SK-N-SH (cell line): ENCODE data around the gene CHST3. TPM values are rescaled to one million over a fixed set of nuclear protein-coding genes. Genes with fewer than 3 reads are reported as not detected.

Experiments
- CTCF ChIA-PET: fragments of 300-600, 350-600 bp; formaldehyde crosslinking; extraction: SDS; loops from one replicate; lab custom pipeline; 2021; lab: Yijun Ruan, JAX
- POLR2A ChIA-PET: fragments of 350-600 bp; sonication (Branson Sonifier 250); formaldehyde crosslinking; extraction: SDS; loops from one replicate; lab custom pipeline; 2020; ENCODE audit warnings: antibody characterized with exemption, inconsistent platforms; lab: Yijun Ruan, JAX
- DNase-seq: peaks from one replicate; pipeline ENCODE4 v3.0.0; 2012
- H2AFZ ChIP-seq: fragments of 200-600 bp; sonication (generic); 2 replicates; pipeline ENCODE4 v1.8.1; 2016; ENCODE audit warnings: antibody characterized with exemption, mild to moderate bottlenecking, low read depth
- H3F3A ChIP-seq: fragments of 200-600 bp; sonication (generic); replicated peaks from 2 replicates; pipeline ENCODE3; 2016; ENCODE audit warnings: antibody characterized with exemption, mild to moderate bottlenecking; ENCODE audit not compliant: insufficient read depth
- H3K27ac ChIP-seq, 2 experiments: fragments of 200-500 bp in 1 of 2; fragments of 200-600 bp in 1 of 2; sonication (Bioruptor generic) in 1 of 2; sonication (generic), shearing (Covaris generic) in 1 of 2; 2 replicates each; pipeline versions ENCODE4 v1.5.1 to v1.6.1; 2014 to 2016; ENCODE audit warnings: low read depth in 2 of 2, inconsistent platforms in 1 of 2, low read length in 1 of 2, mild to moderate bottlenecking in 1 of 2, mixed read lengths in 1 of 2
- H3K27me3 ChIP-seq: fragments of 200-600 bp; sonication (generic), shearing (Covaris generic); 2 replicates; pipeline ENCODE4 v1.6.1; 2016; ENCODE audit warnings: mixed run types; ENCODE audit not compliant: insufficient read depth
- H3K36me3 ChIP-seq, 2 experiments: fragments of 200-500 bp in 1 of 2; fragments of 200-600 bp in 1 of 2; sonication (Bioruptor generic) in 1 of 2; sonication (generic) in 1 of 2; replicated peaks in 1 of 2; 2 replicates each; pipeline versions ENCODE3 to v1.5.1; 2014 to 2016; ENCODE audit warnings: low read length in 1 of 2, mild to moderate bottlenecking in 1 of 2; ENCODE audit not compliant: insufficient read depth in 2 of 2, control insufficient read depth in 1 of 2
- H3K4me1 ChIP-seq, 2 experiments: fragments of 200-500 bp in 1 of 2; fragments of 200-600 bp in 1 of 2; sonication (Bioruptor generic) in 1 of 2; sonication (generic), shearing (Covaris generic) in 1 of 2; 2 replicates each; pipeline versions ENCODE4 v1.5.1 to v1.6.1; 2014 to 2016; ENCODE audit warnings: low read depth in 1 of 2, low read length in 1 of 2, mixed run types in 1 of 2; ENCODE audit not compliant: insufficient read depth in 2 of 2, control insufficient read depth in 1 of 2
- H3K4me2 ChIP-seq: fragments of 200-600 bp; sonication (generic), shearing (Covaris generic); 2 replicates; pipeline ENCODE4 v1.6.1; 2017; ENCODE audit warnings: mixed run types
- H3K4me3 ChIP-seq, 2 experiments: fragments of 200-500 bp in 1 of 2; fragments of 200-600 bp in 1 of 2; sonication (Bioruptor generic) in 1 of 2; sonication (generic), shearing (Covaris generic) in 1 of 2; 2 replicates each; pipeline versions ENCODE4 v1.5.1 to v1.8.1; 2014 to 2016; ENCODE audit warnings: low read depth in 2 of 2, inconsistent platforms in 1 of 2, low read length in 1 of 2, mild to moderate bottlenecking in 1 of 2, mixed read lengths in 1 of 2, moderate library complexity in 1 of 2
- H3K79me2 ChIP-seq: fragments of 200-600 bp; sonication (generic); 2 replicates; pipeline ENCODE4 v1.8.1; 2017; ENCODE audit warnings: mild to moderate bottlenecking; ENCODE audit not compliant: insufficient read depth
- H3K9ac ChIP-seq: fragments of 200-600 bp; sonication (generic); 2 replicates; pipeline ENCODE4 v1.6.1; 2017; ENCODE audit warnings: mixed run types
- H3K9me2 ChIP-seq: fragments of 200-600 bp; sonication (generic); 2 replicates; pipeline ENCODE4 v1.6.1; 2017; ENCODE audit warnings: mixed run types
- H3K9me3 ChIP-seq: fragments of 200-600 bp; sonication (generic); 2 replicates; pipeline ENCODE4 v1.6.1; 2017; ENCODE audit warnings: mixed run types, mild to moderate bottlenecking, moderate library complexity
- H4K20me1 ChIP-seq: fragments of 200-600 bp; sonication (generic); 2 replicates; pipeline ENCODE4 v1.6.1; 2017; ENCODE audit warnings: mild to moderate bottlenecking, mixed run types; ENCODE audit not compliant: insufficient read depth
- ELF1 ChIP-seq: IDR thresholded peaks from 2 replicates; pipeline ENCODE4 v1.4.0; 2012
- EZH2phosphoT487 ChIP-seq: fragments of 200-600 bp; sonication (generic); IDR thresholded peaks from 2 replicates; pipeline ENCODE4 v1.6.1; 2017; ENCODE audit warnings: low read depth, mixed run types, mild to moderate bottlenecking, antibody characterized with exemption, moderate library complexity, borderline replicate concordance
- FOXJ3 ChIP-seq: sonication (generic); formaldehyde crosslinking; IDR thresholded peaks from 2 replicates; pipeline ENCODE4 v1.5.1; 2020; ENCODE audit warnings: mild to moderate bottlenecking, missing genetic modification reagents
- GABPA ChIP-seq: IDR thresholded peaks from 2 replicates; pipeline ENCODE4 v1.4.0; 2012; ENCODE audit warnings: low read depth, mild to moderate bottlenecking
- GATA2 ChIP-seq: sonication (generic); formaldehyde crosslinking; IDR thresholded peaks from 2 replicates; pipeline ENCODE4 v1.5.0; 2020; ENCODE audit warnings: mild to moderate bottlenecking, missing genetic modification reagents
- MXI1 ChIP-seq: IDR thresholded peaks from 2 replicates; pipeline ENCODE4 v1.6.1; 2012; ENCODE audit warnings: mild to moderate bottlenecking, low read depth, low read length, improper control_type of control experiment
- NRF1 ChIP-seq: IDR thresholded peaks from 2 replicates; pipeline ENCODE4 v1.6.1; 2012; ENCODE audit warnings: low read depth, mild to moderate bottlenecking, low read length
- POLR2AphosphoS5 ChIP-seq: IDR thresholded peaks from 2 replicates; pipeline ENCODE4 v1.6.1; 2012; ENCODE audit warnings: low read depth, low read length
- RAD21 ChIP-seq: IDR thresholded peaks from 2 replicates; pipeline ENCODE4 v1.6.1; 2012; ENCODE audit warnings: mild to moderate bottlenecking, low read length
- SIN3A ChIP-seq: IDR thresholded peaks from 2 replicates; pipeline ENCODE4 v1.6.1; 2012; ENCODE audit warnings: low read depth, mild to moderate bottlenecking, low read length, moderate library complexity, borderline replicate concordance
- TCF12 ChIP-seq: IDR thresholded peaks from 2 replicates; pipeline ENCODE4 v1.4.0; 2012
- TEAD4 ChIP-seq: IDR thresholded peaks from 2 replicates; pipeline ENCODE4 v1.4.0; 2012; ENCODE audit warnings: mild to moderate bottlenecking, borderline replicate concordance; ENCODE audit not compliant: insufficient read depth
- USF1 ChIP-seq: IDR thresholded peaks from 2 replicates; pipeline ENCODE4 v1.4.0; 2012; ENCODE audit warnings: low read depth, borderline replicate concordance
- YY1 ChIP-seq: IDR thresholded peaks from 2 replicates; pipeline ENCODE4 v1.4.0; 2012; ENCODE audit warnings: low read depth, mild to moderate bottlenecking
- WGBS: methylation state at CpG from one replicate; pipeline ENCODE4 v1.1.6; 2017; ENCODE audit warnings: low lambda C conversion rate; 5-methylcytosine and 5-hydroxymethylcytosine counted together
- polyA plus RNA-seq, 3 experiments: library from polyadenylated mRNA; depleted of rRNA; stranded (reverse); fragments of >200 nt; gene quantifications; 2 replicates each; pipeline ENCODE4 v1.2.3, GENCODE V29; 2012
- TF ChIP-seq, protein P1 (sequence below): fragments of 200-600 bp; sonication (generic); IDR thresholded peaks from 2 replicates; pipeline ENCODE4 v1.6.1; 2017; ENCODE audit warnings: antibody characterized with exemption, mild to moderate bottlenecking, moderate library complexity

Gene CHST3
- polyA plus RNA-seq, 1 of the 3 experiments (the other 2 are of a cell fraction), result 6.0 TPM

GRCh38 chr10:72009425-72010081, 45.4 kb downstream of the CHST3 start:
- WGBS, result 19% methylated on average over 11 of the region's 12 CpGs
- H3K79me2 ChIP-seq, result peaks cover 13% of the 10 kb centered on the region
- CTCF ChIA-PET, result interaction anchor here (1.4 to 2.4 kb wide), 3 partner anchors 45 to 113 kb away, joined by 3 to 6 read pairs (median 4); no protein-coding TSS in a partner anchor

GRCh38 chr10:72010234-72010973, 46.2 kb downstream of the CHST3 start:
- ChIA-PET CTCF (interaction anchor here (1.1 to 2.4 kb wide), 4 partner anchors 38 to 114 kb away, joined by 4 to 7 read pairs (median 5); no protein-coding TSS in a partner anchor), POLR2A (interaction anchor here (1.0 kb wide), 1 partner anchor 20 kb away, joined by 3 read pairs; no protein-coding TSS in a partner anchor)
- no peaks in the 10 kb centered on the region for H3K9me3 ChIP-seq
- TF ChIP-seq MXI1 (no peak), RAD21 (no peak), FOXJ3 (CRISPR knock-in tag) (no peak), POLR2AphosphoS5 (no peak), GABPA (no peak), GATA2 (CRISPR knock-in tag) (no peak), TEAD4 (no peak), YY1 (no peak), SIN3A (no peak), NRF1 (no peak), ELF1 (no peak)
- TF ChIP-seq, protein P1, sequence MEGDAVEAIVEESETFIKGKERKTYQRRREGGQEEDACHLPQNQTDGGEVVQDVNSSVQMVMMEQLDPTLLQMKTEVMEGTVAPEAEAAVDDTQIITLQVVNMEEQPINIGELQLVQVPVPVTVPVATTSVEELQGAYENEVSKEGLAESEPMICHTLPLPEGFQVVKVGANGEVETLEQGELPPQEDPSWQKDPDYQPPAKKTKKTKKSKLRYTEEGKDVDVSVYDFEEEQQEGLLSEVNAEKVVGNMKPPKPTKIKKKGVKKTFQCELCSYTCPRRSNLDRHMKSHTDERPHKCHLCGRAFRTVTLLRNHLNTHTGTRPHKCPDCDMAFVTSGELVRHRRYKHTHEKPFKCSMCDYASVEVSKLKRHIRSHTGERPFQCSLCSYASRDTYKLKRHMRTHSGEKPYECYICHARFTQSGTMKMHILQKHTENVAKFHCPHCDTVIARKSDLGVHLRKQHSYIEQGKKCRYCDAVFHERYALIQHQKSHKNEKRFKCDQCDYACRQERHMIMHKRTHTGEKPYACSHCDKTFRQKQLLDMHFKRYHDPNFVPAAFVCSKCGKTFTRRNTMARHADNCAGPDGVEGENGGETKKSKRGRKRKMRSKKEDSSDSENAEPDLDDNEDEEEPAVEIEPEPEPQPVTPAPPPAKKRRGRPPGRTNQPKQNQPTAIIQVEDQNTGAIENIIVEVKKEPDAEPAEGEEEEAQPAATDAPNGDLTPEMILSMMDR, result no peak
- H3K9me2 ChIP-seq, result no peaks in the 10 kb centered on the region
- H4K20me1 ChIP-seq, result no peaks in the 10 kb centered on the region
- H3K4me3 ChIP-seq, result no peak overlapping the region
- H3K36me3 ChIP-seq, result peaks cover 0 to 11% of the 10 kb centered on the region in 2 experiments
- H3K27ac ChIP-seq, result peak overlapping the region; percentile 81 to 94; a peak in 3 of 4 replicates
- no peaks in the 10 kb centered on the region for H3K27me3 ChIP-seq
- peaks cover 13 to 55% of the 10 kb centered on the region in 2 experiments for H3K4me1 ChIP-seq
- peak overlapping the region; percentile 54; the same call in 1 of the 2 replicates for H3K9ac ChIP-seq
- peaks cover 3% of the 10 kb centered on the region for H3F3A ChIP-seq
- peaks cover 6% of the 10 kb centered on the region; the same call in 1 of the 2 replicates for H3K79me2 ChIP-seq
- no peak for DNase-seq
- 93% methylated on average over 5 of the region's 7 CpGs for WGBS
- no peak overlapping the region; the same call in 1 of the 2 replicates for H3K4me2 ChIP-seq
- no peak overlapping the region for H2AFZ ChIP-seq

More at GRCh38 chr10:72009425-72010081, 45.4 kb downstream of the CHST3 start:
- TF ChIP-seq EZH2phosphoT487 (no peak), RAD21 (peak; percentile 1; the same call in 1 of the 2 replicates), USF1 (peak; percentile 25; the same call in 1 of the 2 replicates), TCF12 (0 out of 2 replicates have a peak, but pooled peaks have one; percentile 15)
- no peaks in the 10 kb centered on the region for H4K20me1 ChIP-seq
- no peak overlapping the region for H2AFZ ChIP-seq
- peak overlapping the region; percentile 54 for H3K9ac ChIP-seq
- no peaks in the 10 kb centered on the region for H3K9me2 ChIP-seq
- H3K4me3 ChIP-seq, result no peak overlapping the region
- H3K4me1 ChIP-seq, result peaks cover 13 to 51% of the 10 kb centered on the region in 2 experiments
- peak overlapping the region; percentile 59 for H3K4me2 ChIP-seq
- H3K36me3 ChIP-seq, result peaks cover 0 to 11% of the 10 kb centered on the region in 2 experiments
- no peaks in the 10 kb centered on the region for H3K9me3 ChIP-seq
- H3F3A ChIP-seq, result peaks cover 3% of the 10 kb centered on the region
- DNase-seq, result peak; percentile 84
- H3K27me3 ChIP-seq, result no peaks in the 10 kb centered on the region
- POLR2A ChIA-PET, result interaction anchor here (1.0 to 1.4 kb wide), 2 partner anchors 10 to 20 kb away, joined by 3 to 7 read pairs; no protein-coding TSS in a partner anchor
- peak overlapping the region; percentile 81 to 94 for H3K27ac ChIP-seq
